ENCODE measurements around the gene DBR1. TPM values are rescaled to one million over a fixed set of nuclear protein-coding genes. Genes with fewer than 3 reads are reported as not detected.

DBR1 gene
- total RNA-seq, 5 donors from 2014 or later (not counting 1 experiment from before 2014, with no cell fraction given), result 13.1 to 32.2 (median 27.2) TPM

Other genes starting within 250 kb of the DBR1 start
- gene CLDN18, start 164.8 kb downstream of the DBR1 start, total RNA-seq, result under 1 TPM in 3 of 5 donors, not detected in 2; 0.18 to 0.47 (median 0.23) TPM
- not detected for gene DZIP1L, start 59.3 kb downstream of the DBR1 start, total RNA-seq
- gene A4GNT, start 42.5 kb downstream of the DBR1 start, total RNA-seq, result not detected
- gene ARMC8, start 12.4 kb upstream of the DBR1 start, total RNA-seq, result 10 to 100 TPM; 55.0 to 79.8 (median 58.6) TPM
- gene NME9, start 154.9 kb upstream of the DBR1 start, total RNA-seq, result 1 to 10 TPM in 1 of 5 donors, under 1 TPM in 4; 0.51 to 1.3 (median 0.88) TPM
- gene MRAS, start 173.7 kb upstream of the DBR1 start, total RNA-seq, result under 1 TPM in 4 of 5 donors, not detected in 1; 0.28 to 0.49 (median 0.42) TPM

All from T-cell (primary cell).